Fibroblast of the aortic adventitia (primary cell): ENCODE measurements around the gene DSCAML1. TPM values are rescaled to one million over a fixed set of nuclear protein-coding genes. Genes with fewer than 3 reads are reported as not detected.

Experiments used
- DNase-seq: peaks from one replicate; pipeline ENCODE4 v3.0.0-alpha.2; 2010; ENCODE audit warnings: low read depth
- H3K4me3 ChIP-seq: 2 replicates; pipeline ENCODE4 v1.5.1; 2011; ENCODE audit warnings: low read depth, mild to moderate bottlenecking, control low read depth, low read length, moderate library complexity
- total RNA-seq: library from RNA; depleted of rRNA; stranded (reverse); fragments of >200 nt; gene quantifications from 2 replicates; pipeline ENCODE4 v1.2.3, GENCODE V29; 2012; ENCODE audit warnings: low replicate concordance
- TF ChIP-seq, protein P1 (sequence below): IDR thresholded peaks from 2 replicates; pipeline ENCODE4 v1.5.1; 2011; ENCODE audit warnings: mild to moderate bottlenecking, low read length, control low read depth, inconsistent platforms; ENCODE audit not compliant: insufficient read depth

Gene DSCAML1
- total RNA-seq, 1 donor = not detected

DNA sequence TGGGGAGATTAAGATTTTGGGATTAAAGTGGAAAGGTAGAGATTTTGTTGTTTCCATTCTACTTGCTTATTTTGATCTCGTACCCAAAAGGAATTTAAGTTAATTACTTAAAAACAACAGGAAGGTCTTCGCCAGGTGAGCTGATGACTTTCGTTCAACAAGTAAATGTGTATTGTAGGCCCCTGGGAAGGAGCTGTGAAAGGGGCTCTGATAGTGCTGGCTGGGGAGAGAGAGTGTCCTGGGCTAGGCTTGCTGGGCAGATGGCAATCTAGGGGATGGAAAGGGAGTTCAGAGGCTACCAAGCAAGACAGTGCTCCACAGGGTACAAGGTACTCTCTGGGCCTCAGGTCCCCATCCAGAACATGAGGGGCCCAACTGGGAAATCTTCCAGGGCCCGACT lies 279.9 kb downstream of the DSCAML1 start:
- H3K4me3 ChIP-seq = no peak overlapping the region
- DNase-seq = no peak
- TF ChIP-seq, protein P1, sequence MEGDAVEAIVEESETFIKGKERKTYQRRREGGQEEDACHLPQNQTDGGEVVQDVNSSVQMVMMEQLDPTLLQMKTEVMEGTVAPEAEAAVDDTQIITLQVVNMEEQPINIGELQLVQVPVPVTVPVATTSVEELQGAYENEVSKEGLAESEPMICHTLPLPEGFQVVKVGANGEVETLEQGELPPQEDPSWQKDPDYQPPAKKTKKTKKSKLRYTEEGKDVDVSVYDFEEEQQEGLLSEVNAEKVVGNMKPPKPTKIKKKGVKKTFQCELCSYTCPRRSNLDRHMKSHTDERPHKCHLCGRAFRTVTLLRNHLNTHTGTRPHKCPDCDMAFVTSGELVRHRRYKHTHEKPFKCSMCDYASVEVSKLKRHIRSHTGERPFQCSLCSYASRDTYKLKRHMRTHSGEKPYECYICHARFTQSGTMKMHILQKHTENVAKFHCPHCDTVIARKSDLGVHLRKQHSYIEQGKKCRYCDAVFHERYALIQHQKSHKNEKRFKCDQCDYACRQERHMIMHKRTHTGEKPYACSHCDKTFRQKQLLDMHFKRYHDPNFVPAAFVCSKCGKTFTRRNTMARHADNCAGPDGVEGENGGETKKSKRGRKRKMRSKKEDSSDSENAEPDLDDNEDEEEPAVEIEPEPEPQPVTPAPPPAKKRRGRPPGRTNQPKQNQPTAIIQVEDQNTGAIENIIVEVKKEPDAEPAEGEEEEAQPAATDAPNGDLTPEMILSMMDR = no peak

DNA sequence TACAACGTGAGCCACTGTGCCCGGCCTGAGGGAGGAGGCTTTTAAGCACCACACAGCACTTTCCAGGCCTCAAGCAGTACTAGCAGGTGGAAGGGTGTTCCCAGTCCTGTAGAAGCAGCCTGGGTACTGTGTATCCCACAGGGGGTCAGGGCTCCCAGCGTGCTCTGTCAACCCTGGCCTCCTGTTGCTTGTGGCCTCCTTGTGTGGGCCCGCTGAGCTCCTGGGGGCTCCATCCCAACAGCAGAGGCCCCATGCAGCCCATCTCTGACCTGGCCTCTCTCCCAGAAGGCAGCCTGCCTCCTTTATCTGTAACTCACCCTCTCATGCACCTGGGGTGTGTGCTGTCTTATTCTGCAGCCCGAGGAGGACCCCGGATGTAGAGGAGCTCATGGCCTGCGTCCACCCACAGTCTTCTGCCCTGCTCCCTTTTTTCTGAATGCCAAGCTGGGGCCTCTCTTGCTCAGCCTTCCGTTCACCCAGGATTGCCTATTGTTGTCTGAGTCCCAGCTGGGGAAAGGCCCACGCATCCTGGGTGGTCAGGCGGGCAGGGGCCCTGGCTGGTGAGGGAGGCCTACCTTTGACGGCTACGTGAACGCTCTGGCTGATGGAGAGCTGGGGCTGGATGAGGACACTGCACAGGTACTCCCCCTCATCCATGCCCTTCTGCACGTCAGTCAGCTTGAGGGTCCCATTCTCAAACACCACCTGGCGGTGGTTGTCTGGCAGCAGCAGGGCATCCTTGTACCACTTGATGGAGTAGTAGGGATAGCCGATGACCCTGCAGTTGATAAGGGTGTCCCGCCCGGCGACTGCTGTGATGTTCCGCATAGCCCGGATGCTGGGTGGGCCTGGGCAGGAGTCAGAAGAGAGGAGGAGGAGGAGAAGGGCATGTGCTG lies 280.9 kb downstream of the DSCAML1 start:
- H3K4me3 ChIP-seq = no peak overlapping the region
- no peak for DNase-seq
- TF ChIP-seq, protein P1 = no peak

DNA sequence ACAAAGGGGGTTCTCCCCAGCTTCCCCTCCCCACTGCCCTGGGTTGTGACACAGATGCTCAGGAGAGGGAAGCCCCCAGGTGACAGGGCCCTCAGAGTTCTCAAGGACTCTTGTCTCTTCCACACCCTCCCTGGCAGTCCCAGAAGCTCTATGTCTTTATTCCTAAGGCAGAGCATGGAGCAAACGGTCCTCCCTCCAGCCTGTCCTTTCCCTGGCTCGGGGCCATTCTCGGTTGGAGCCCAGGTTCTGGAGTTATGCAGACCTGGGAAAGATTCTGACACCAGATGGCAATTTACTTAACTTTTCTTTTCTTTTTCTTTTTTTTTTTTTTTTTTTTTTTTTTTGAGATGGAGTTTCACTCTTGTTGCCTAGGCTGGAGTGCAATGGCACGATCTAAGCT lies 282.8 kb downstream of the DSCAML1 start:
- TF ChIP-seq, protein P1 = no peak
- no peak for DNase-seq
- H3K4me3 ChIP-seq = no peak overlapping the region

DNA sequence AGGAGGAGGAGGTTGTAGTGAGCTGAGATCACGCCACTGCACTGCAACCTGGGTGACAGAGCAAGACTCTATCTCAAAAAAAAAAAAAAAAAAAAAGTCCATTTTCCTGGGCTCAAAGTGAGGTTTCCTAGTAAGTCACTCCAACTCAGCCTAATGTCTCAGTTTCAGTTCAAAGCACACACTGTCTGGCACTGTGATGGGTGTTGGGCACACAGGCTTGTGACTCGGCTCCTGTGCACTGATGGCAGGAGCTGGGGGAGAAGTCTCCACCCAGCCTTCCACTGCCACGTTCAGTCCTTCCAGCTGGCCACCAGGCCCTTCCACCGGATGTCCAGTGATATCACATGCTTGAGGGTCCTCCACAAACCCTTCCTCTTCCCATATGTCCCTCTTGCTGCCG lies 283.4 kb downstream of the DSCAML1 start:
- no peak for DNase-seq
- TF ChIP-seq, protein P1 = no peak
- H3K4me3 ChIP-seq = no peak overlapping the region

DNA sequence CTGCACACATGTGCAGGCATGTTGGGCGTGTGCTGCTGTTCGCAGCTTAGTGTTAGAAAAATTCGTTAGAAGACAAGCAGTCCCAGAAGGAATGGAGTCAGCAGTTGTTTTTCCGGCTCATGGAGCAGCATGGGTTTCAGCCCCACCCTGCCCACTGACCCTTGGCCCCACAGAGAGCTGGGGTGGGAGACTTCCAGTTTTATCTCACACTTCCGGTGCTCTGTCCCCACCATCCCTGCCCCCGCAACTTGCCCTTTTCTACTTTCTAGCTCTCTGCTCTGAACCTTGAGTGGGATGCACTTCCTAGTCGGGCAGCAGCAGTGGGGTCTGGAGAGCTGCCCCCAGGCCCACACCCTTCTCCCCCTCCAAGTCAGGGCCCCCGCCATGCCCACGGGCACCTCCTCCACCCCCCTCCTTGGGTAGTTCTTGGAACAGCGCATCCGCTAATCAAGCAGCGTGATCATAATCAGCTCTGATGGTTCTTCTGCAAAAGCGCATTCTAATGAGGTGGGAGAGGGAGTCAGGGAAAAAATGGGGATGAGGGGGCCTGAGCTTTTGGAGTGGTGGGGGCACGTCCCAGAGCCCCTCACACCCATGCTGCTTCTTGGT lies 285.0 kb downstream of the DSCAML1 start:
- TF ChIP-seq, protein P1 = no peak
- no peak for DNase-seq
- no peak overlapping the region for H3K4me3 ChIP-seq

DNA sequence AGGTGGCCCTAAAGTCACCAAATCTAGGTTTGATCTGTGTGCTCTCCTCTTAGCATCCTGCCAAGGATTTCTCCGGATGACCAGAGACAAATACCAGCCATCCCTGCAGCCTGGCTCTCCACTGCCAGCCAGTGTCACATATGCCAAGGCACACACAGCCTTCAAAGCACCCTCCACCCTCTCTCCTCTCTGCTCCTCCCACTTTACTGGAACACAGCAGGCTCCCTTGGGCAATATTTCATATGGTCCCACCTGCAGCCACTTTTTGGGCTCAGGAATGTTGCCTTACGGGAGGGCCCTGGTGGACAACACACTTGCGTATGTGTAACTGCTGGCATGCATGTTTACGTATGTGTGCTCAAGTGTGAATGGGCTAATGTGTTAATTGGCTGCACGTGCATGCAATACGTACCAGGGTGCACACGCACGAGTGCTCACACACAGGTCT lies 285.5 kb downstream of the DSCAML1 start:
- TF ChIP-seq, protein P1 = no peak
- H3K4me3 ChIP-seq = no peak overlapping the region
- DNase-seq = no peak
